AG09309 (cell line): Measurements from ENCODE around the gene DYDC1.

Experiments used
- DNase-seq: peaks from one replicate; pipeline ENCODE4 v3.0.0-alpha.2; 2010; ENCODE audit warnings: low read depth
- H3K4me3 ChIP-seq: 2 replicates; pipeline ENCODE4 v1.5.1; 2011; ENCODE audit warnings: mild to moderate bottlenecking, low read depth, low read length, moderate library complexity; ENCODE audit not compliant: control insufficient read depth
- CTCF ChIP-seq: IDR thresholded peaks from 2 replicates; pipeline ENCODE4 v1.5.1; 2011; ENCODE audit warnings: mild to moderate bottlenecking, low read depth, low read length, inconsistent platforms; ENCODE audit not compliant: insufficient read depth, control insufficient read depth; ENCODE audit errors: missing control alignments

Gene DYDC1

GRCh38 chr10:80350251-80350650, 6.3 kb downstream of the DYDC1 start:
- H3K4me3 ChIP-seq = no peak overlapping the region
- DNase-seq = no peak
- no peak for TF ChIP-seq CTCF

- no peak for DNase-seq
- H3K4me3 ChIP-seq = no peak overlapping the region
- no peak for TF ChIP-seq CTCF
Measured at GRCh38 chr10:80344912-80345311, 11.6 kb downstream of the DYDC1 start.

GRCh38 chr10:80344276-80344675, 12.3 kb downstream of the DYDC1 start:
- no peak overlapping the region for H3K4me3 ChIP-seq
- DNase-seq = no peak
- TF ChIP-seq CTCF = no peak

- DNase-seq = no peak
- no peak overlapping the region for H3K4me3 ChIP-seq
- no peak for TF ChIP-seq CTCF
Measured at GRCh38 chr10:80333983-80334382, 22.6 kb downstream of the DYDC1 start.

- no peak for DNase-seq
- TF ChIP-seq CTCF = no peak
- no peak overlapping the region for H3K4me3 ChIP-seq
Measured at GRCh38 chr10:80324891-80325364, 31.6 kb downstream of the DYDC1 start.

GRCh38 chr10:80324086-80324485, 32.5 kb downstream of the DYDC1 start:
- DNase-seq = no peak
- H3K4me3 ChIP-seq = no peak overlapping the region
- TF ChIP-seq CTCF = no peak

- no peak overlapping the region for H3K4me3 ChIP-seq
- no peak for DNase-seq
- no peak for TF ChIP-seq CTCF
Measured at GRCh38 chr10:80323311-80323710, 33.2 kb downstream of the DYDC1 start.
